ENCODE data around the gene NGB. TPM values are rescaled to one million over a fixed set of nuclear protein-coding genes. Genes with fewer than 3 reads are reported as not detected.

Gene NGB
- total RNA-seq, 1 donor, result not detected

- H3K4me3 ChIP-seq (ENCODE audit: low read depth, low read length), result no peak overlapping the region
- no peak for DNase-seq (ENCODE audit: low read depth)
- no peak for TF ChIP-seq CTCF (IDR thresholded peaks at IDR 0.05; ENCODE audit: insufficient read depth, low read depth, low read length)
Measured at GRCh38 chr14:77241955-77242354, 29.1 kb downstream of the NGB start.

GRCh38 chr14:77240336-77240915, 30.6 kb downstream of the NGB start:
- H3K4me3 ChIP-seq (ENCODE audit: low read depth, low read length), result no peak overlapping the region
- no peak for DNase-seq (ENCODE audit: low read depth)
- no peak for TF ChIP-seq CTCF (IDR thresholded peaks at IDR 0.05; ENCODE audit: insufficient read depth, low read depth, low read length)

- H3K4me3 ChIP-seq (ENCODE audit: low read depth, low read length), result no peak overlapping the region
- no peak for DNase-seq (ENCODE audit: low read depth)
- TF ChIP-seq CTCF (IDR thresholded peaks at IDR 0.05; ENCODE audit: insufficient read depth, low read depth, low read length), result no peak
Measured at GRCh38 chr14:77239412-77239811, 31.6 kb downstream of the NGB start.

- H3K4me3 ChIP-seq (ENCODE audit: low read depth, low read length), result no peak overlapping the region
- DNase-seq (ENCODE audit: low read depth), result no peak
- TF ChIP-seq CTCF (IDR thresholded peaks at IDR 0.05; ENCODE audit: insufficient read depth, low read depth, low read length), result no peak
Measured at GRCh38 chr14:77238996-77239395, 32.0 kb downstream of the NGB start.

GRCh38 chr14:77238356-77238755, 32.6 kb downstream of the NGB start:
- no peak for DNase-seq (ENCODE audit: low read depth)
- H3K4me3 ChIP-seq (ENCODE audit: low read depth, low read length), result no peak overlapping the region
- TF ChIP-seq CTCF (IDR thresholded peaks at IDR 0.05; ENCODE audit: insufficient read depth, low read depth, low read length), result no peak

GRCh38 chr14:77236814-77237213, 34.2 kb downstream of the NGB start:
- no peak for TF ChIP-seq CTCF (IDR thresholded peaks at IDR 0.05; ENCODE audit: insufficient read depth, low read depth, low read length)
- no peak for DNase-seq (ENCODE audit: low read depth)
- H3K4me3 ChIP-seq (ENCODE audit: low read depth, low read length), result no peak overlapping the region

GRCh38 chr14:77231721-77232120, 39.3 kb downstream of the NGB start:
- TF ChIP-seq CTCF (IDR thresholded peaks at IDR 0.05; ENCODE audit: insufficient read depth, low read depth, low read length), result no peak
- H3K4me3 ChIP-seq (ENCODE audit: low read depth, low read length), result no peak overlapping the region
- no peak for DNase-seq (ENCODE audit: low read depth)
